ENCODE data around the gene PTPRE.
A peak's percentile ranks its signal among the peaks of the same experiment; 100 is the strongest.

PTPRE gene

DNA sequence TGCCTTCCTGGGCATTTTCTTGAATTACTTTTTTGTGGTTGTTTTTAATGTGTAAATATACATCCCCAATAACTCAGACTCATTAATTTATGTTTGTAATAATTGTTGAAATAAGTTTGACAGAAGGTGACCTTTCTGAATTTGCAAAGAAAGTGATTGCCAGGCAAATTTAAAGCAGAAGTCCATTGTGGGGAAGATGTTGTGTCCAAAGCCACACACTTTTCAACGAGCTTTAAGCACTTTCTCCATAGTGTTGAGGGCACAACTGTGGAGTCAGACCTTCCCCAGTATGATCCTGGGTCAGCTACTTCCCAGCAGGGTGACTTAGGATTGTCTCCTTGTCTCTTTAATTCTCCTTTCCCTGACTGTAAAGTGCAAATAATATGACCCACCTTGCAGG lies 52.5 kb downstream of the PTPRE start:
- no peak for DNase-seq

DNA sequence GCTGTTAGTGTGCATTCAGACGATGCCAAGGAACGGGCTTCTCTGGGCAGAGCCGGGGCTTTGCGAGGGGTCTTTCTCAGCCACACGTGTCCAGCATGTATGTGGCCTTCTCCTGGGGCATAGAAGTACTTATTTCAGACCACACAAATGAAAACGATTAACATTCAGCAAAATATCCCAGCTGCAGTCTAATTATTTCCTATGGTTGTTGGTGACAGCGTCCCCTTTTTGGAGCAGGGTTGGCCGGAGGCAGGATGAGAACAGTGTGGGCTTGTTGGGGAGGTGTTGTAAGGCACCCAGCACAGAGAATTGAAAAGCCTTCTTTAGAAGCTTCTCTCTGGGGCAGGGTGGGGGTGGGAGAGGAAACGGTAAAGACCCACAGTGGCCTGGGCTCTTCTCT lies 54.2 kb downstream of the PTPRE start:
- no peak for DNase-seq

DNA sequence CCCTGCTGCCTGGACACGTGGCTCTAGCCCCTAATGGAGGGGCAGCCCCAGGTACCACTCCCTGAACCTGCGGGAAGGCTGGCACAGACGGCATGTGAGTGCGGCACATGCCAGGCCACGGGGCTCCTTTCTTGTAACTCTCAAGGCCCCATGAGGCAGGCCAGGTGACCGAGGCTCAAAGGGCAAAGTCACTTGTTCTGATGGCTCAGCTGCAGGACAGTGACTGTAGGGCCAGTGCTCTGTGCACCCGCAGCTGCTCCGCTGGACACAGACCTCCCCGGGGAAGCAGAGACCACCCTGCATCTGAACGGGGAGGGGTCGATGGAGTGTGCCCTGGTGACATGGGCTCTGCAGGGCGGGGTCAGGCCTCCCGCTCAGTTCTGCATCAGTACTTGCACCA lies 55.3 kb downstream of the PTPRE start:
- no peak for DNase-seq

DNA sequence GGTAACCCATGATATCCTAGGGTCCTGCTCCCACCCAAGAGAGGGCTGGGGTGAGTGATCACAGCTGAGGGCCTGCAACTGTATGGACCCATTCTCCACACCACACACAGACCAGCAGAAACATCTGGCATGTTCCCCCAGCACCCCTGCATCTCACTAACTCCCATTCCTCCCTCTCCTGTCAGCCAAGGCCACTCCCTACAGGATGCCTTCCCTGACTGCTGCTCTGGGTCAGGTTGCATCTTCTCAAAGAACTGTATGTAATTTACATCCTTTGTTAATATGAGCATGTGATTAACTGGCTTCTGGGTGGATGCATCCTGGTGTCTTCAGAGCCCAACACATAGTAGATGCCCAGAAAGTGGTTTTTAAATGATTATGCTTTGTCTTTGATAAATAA lies 56.2 kb downstream of the PTPRE start:
- no peak for DNase-seq

DNA sequence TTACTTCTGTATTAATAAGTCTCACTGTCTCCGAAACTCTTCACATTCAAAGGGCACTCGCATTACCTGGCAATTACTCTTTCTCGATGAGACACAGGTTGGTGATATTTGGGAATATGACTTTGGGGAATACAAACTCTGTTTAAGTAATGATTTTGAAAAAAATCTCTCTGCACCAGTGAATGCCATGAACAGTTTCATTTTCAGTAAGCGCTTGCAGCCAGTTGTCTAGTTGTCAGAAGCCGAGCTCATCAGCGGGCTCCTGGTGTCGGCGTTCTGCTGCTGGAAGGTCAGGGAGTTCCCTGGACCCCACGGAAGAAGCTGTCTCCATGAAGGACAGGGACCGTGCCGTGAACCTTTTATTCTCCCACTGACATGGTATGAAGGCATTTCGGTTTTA lies 57.7 kb downstream of the PTPRE start:
- no peak for DNase-seq

DNA sequence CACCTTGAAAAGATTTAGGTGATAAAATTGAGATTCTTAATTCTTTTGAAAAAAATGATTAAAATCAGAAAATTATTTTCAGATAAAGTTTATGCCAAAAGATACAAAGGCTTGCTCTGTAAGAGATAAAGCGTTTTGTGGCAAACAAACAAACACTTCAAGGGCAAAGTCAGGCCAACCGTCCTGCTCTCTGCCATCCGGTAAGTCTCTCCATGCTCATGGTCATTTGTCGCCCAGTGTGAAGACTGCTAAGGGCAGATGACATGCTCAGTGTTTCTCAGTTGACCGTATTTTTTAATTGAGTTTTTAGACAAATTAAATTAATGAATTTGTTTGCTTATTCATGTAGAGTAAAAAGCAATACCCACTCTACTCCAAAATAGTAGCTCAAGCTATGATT lies 60.0 kb downstream of the PTPRE start:
- DNase-seq: no peak

DNA sequence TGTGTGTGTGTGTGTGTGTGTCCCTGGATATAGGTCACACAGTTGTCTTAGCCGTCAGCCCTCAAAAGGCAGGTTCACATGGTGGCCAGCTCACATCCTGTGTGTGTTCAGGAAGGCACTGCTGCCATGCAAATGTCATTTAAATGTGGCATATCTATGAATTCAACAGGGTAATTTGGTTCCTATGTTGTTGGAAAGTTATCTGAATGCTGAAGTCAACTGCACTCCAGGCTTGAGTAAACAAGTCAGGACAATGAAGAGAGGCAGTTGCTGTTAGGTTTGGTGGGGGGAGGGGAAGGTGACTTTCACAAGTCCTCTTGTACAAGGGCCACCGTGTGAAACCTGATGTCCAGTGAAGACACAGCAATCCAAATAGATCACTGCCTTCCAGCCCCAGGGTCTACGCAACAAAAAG lies 61.1 kb downstream of the PTPRE start:
- DNase-seq: no peak

DNA sequence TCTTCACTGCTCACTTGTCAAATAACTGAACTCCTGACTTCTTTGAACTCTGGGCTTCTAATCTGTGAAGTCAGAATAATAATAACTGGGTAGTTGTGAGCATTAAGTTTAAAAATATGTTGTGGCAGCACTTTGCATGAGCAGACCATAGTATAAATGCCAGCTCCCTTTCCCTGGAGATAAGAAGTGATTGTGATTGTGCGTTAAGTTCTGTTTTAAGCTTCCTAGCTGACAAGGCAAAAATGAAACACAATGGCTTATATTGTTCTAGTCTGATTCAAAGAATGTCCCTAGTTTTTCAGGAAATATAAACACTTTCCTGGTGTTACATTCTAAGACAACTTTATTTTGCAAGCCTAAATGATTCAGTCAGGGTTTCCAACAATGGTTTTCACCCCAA lies 61.8 kb downstream of the PTPRE start:
- no peak for DNase-seq

DNA sequence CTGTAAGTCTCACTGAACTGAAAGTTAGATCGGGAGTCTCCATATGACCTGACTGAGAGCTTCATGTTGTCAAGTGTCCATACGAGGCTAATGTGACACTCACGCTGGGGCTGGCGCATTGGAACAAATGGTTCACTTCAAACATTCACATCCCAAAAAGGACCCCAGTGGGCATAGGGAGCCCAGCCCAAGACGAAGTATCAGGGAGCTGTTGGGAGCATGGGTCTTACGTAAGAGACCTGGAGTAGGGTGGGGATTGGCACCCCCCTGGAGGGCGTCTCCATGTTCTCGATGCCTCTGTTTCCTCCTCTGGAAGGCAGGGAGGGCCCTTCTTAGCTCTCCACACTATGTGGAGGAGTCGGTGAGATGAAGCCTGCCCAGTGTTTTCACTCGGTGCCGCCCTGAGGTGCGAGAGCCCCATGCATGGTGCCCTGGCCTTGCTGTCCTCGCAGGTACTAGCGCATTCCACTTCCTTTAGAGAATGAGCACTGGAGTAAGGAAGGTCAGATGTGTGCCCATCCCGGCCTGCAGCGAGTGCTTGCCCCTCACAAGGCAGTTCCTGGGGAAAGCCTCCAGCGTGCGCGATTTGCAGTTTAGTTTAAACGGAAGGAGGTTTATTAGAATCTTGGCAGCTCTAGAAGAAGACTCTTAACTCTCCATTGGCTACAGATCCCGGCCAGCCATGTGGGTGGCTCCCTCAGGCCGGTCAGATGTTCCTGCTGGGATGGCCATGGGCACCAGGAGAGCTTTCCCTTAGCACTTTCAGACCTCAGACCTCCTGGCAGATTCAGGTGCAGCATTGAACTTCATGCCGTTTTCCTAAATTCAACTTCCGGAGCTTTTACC lies 64.4 kb downstream of the PTPRE start:
- no peak for DNase-seq

DNA sequence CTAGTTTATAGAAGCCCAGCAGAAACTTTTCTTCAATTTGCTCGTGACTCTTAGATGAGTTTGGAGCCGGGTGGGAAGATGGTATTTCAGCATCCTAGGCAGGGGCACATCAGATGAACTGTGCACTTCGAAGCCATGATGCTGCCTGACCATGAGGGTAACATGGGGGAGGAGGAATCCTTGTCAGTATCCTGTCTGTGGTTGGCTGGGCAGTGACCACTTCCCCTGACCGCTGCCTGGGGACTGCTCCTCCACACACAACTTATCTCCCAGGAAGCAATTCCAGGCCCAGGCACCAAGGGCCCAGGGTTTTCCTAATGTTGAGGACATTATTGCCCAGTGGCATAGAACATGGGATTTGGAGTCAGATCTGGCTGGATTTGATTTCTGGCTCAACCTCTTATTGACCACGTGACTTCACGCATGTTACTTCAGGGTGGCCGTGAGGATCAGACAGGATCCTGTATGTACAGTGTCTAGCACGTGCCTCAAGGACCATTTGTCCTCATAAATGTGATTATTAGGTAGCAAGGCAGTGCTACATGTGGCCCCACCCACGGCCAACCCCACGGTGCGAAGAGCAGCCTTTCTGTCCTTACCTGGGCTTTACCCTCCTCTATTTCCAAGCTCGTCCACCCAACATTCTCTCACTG lies 65.2 kb downstream of the PTPRE start:
- DNase-seq: no peak

DNA sequence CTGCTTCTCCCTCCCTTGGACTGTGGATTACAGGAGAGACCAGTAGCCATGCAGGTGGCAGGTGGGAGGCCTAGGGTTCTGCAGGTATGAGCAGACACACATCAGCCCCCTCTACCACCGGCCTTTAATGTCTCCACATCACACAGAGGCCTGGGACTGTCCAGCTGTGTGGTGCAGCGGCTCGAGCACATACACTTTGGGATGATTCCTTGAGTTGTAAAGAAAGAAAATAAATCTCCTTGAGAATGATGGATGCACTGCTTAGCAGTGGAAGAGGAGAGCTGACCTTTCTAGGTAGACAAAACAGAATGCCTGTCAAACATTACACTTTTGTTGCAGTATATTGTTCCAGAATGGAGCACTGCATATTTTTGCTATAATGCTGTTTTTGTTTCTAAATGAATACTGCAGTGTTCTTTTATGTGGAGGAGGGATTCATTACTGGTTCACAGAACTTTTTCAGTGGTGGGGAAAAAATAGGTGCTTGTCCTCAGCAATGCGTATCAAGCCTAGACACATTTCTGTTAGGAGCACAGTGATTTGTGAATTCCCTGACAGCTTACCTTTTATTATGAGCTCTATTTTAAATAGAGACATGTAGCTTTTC lies 66.0 kb downstream of the PTPRE start:
- no peak for DNase-seq

DNA sequence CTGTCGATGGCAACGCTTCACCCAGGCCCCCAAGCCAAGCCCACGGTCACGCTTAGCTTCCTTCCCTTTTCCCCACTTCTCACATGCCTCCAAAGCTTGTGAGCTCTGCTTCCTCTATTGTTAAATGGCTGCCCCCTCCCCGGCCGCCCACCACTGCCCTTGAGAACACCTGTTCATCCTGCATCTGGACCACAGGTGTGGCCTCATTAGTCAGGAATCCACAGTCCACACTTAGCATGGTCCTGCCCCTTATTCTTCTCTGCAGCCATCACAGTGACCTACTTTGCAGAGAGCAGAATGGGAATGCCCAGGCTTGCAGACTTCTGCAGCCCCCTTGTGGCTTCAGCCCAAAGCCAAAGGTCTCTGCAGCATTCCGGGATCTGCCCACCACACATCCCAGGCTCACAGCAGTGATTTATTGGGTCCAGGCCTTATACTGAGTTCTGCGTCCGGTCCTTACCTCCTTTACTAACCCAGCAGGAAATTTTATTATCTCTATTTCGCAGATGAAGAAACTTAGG lies 66.9 kb downstream of the PTPRE start:
- DNase-seq: no peak

DNA sequence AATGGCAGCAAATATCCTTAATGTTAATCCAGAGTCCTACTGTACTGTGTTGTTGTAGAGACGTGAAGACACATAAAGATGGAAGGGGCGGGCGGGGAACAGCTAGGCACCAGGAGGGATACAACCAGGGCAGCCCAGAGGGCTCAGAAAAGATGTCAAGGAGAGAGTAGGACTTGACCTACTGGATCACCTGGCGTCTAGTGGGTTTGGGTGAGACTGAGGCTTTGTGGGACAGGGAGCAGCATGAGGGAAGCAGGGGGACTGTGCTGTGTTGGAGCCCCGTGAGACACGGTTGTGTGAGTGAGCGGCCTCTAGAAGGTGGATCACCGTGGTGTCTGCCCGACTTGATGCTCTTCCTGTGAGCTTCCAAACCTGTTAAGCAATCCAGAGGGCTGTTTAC lies 68.0 kb downstream of the PTPRE start:
- DNase-seq: no peak

DNA sequence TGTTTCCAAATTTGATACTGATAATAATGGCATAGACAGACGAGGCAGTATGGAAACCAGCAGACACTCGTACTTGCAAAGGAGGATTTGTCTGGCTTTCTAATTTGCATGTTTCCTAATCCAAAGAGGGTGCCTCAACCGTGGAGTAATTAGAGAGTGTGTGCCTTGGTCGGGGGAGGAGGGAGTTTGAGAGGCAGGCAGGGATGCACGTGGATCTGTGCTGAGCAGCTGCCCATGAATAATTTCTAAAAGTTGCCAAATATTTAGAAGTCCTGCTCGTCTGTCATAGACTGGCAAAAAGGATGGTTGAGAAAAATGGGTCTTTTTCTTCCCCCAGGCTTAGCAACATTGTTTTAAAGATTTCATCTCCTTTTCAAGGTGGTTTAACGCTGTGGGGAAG lies 69.4 kb downstream of the PTPRE start:
- no peak for DNase-seq

DNA sequence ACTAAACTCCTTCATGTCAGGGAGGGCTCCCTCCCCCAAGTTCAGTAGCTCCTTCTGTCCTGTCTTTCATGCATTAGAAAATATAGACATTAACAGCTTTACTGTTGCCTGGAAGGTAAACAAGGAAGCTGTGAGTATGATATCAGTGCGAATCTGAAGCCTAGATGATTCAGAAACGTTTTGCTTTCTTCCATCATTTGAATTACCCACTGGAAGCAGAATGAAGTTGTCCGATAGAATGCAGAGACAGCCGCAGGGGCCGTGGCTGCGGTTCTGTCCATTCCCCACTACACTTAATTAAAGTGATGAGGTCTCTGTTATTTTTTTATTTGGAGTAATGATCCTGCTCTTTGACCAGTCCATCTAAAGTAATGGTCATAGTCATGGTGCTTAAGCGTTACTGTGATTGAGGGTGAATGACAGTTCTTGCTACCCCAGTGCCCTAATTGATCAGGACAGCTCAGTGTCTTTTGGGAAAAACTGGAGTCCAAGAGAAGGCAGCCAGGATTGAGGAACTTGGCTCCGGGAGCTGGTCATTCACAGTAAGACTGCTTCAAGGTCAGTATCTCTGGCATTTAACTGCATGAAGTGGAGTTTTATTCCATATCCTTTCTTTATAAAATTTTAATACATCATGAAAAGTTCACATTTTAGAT lies 69.9 kb downstream of the PTPRE start:
- DNase-seq: no peak

DNA sequence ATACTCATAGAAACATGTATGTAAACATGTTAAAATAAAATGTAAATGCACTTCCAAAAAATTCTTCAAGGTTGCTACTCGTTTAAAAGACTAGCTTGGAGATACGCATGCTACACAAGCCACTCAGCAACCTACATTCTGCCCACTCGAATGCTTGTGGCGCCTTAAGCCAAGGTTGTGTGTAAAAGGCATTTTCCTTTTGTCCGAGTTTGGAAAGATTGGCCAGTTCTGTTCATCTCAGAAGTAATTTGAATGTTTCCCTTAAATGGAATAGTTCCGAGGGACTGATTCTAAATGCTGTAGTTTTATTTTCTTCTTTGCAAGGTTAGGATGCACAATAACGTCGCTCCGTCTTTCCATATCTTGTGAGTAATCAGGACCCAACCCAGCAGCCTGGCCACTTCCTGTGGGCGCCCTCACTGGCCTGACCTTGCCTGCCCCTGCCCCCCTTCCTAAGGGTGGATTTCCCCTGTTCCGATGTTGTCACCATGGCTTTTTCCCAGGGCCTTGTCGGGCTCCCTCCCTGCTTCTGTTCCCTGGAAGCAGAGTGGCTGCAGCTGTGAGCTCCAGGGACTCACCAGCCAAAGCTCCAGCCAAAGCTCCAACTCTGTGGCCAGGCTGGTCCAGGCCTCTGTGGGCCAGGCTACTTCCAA lies 70.6 kb downstream of the PTPRE start:
- peak; percentile 38 for DNase-seq

DNA sequence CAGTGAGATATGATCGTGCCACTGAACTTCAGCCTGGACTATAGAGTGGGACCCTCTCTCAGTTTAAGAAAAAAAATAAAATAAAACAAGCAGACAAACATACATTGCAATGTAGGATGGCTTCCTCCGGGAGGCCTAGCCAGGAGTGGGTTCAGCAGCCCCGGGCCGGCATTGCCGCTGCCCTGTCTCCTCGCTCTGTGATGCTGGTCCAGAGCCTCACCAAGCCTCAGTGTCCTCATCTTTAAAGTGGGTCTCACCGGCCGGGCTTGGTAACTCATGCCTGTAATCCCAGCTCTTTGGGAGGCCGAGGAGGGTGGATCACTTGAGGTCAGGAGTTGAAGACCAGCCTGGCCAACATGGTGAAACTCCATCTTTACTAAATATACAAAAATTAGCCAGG lies 71.6 kb downstream of the PTPRE start:
- DNase-seq: no peak

DNA sequence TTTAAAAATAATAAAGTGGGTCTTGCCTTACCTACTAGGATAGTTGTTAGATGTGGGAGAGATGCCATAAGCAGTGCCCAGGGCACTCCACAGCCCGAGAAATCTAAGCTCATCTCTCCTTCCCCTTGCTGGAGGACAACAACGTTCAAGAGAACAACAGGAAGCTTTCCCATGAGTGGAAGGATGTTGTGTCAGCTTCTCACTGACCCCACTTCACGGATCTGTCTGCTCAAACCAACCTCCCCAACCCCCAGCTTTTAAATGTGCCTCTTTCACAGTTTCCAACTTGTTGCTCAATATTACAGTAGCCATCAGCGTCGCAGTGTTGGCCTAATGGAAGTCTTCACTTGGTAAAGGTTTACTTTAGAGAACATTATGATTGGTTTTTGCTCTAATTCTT lies 72.1 kb downstream of the PTPRE start:
- DNase-seq: no peak

DNA sequence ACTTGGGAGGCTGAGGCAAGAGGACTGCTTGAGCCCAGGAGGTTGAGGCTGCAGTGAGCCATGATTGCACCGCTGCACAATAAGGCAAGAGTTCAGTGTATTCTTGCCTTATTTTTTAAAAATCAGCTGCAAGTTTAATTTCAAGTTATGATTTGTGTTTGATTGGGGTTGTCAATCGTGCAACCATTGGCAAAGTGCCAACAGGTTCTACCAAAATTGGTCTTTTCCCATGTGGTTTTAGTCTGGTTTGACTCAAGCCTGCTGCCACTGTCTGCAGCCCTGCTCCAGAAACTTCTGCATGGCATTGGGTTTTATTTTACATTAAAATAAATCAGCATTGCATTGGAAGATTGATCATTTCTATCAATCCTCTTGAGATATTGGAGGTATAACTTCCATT lies 72.7 kb downstream of the PTPRE start:
- no peak for DNase-seq

DNA sequence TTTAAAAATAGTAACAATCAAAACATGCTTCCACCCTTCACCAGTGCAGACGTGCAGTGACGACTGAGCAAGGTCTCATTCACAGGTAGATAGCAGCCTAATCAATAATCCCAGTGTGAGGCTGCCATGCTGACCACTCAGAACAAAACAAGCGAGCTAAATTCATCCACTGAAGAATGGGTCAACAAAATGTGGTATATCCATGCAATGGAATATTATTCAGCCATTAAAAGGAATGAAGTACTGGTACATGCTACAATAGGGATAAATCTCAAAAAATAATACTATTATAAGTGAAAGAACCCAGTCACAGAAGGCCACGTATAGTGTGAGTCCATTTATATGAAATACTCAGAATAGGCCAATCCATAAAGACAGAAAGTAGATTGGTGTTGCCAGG lies 74.0 kb downstream of the PTPRE start:
- DNase-seq: no peak

DNA sequence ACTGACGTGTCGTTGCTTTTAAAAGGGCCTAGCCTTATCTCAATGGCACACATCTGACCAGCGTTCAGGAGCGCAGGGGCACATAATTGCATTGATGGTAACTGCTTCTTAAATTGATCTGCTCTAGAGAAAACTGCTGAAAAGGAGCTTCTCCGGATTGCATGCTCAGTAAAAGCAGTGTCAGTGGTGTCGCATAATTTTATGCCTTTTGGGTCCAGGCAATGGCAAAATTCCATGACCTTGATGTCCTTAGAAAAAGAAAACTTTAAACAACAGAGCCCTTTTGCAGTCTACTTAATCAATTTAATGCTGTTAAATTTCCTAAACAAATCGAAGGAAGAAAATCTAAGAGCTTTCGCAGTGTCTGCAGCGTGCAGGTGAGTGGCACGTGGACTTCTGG lies 75.7 kb downstream of the PTPRE start:
- DNase-seq: no peak

DNA sequence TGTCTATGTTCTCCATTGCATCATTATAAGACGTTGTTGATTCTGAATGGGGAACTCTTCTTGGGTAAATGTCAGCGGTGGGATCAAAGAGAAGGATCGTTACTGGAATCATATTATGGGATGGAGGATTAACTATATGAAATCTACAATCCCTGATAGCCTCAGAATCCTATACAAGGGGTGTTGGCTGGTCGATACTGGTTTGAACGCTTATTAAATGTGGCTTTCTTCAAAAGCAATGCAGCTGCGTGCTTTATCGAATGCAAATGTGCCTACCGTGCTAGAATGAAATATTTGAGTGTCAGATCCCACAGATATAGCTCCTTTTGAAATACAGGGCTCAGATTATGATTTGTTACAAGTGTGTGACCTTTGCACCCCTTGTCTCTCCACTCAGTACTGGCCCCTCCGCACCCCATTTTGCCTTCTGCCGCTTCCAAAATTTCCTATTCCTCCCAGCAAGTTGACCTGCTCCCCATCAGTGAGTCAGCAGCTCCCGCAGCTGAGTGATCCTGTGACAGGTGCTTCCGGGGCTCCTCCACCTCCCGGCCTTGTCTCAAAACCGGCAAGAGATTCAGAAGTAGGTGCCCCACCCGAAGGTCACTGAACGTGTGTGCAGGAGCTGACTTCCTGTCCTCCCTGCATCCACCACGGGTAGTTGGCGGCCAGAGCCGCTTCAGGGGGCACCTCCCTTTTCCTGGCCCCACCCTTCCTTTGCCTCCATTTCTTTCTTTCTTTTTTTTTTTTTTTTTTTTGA lies 76.6 kb downstream of the PTPRE start:
- no peak for DNase-seq

All from GOT3 (cell line).